CD14-positive monocyte (primary cell): Measurements from ENCODE around the gene MFNG. TPM values are rescaled to one million over a fixed set of nuclear protein-coding genes. Genes with fewer than 3 reads are reported as not detected.

Experiments used
- DNase-seq, 3 donors: peaks; one replicate each; pipeline ENCODE4 v3.0.0-alpha.2; 2011 to 2022
- H2AFZ ChIP-seq: 2 replicates; pipeline ENCODE4 v1.6.0; 2012; ENCODE audit warnings: mild to moderate bottlenecking, low read depth, low read length, inconsistent platforms; ENCODE audit not compliant: insufficient read depth, poor library complexity, severe bottlenecking
- H3K27ac ChIP-seq, 2 donors: 1 replicate in 1 of 2; 2 replicates in 1 of 2; pipeline ENCODE4 v1.5.1; 2012 to 2013; ENCODE audit warnings: low read length in 2 of 2, control low read depth in 1 of 2, inconsistent platforms in 1 of 2, low read depth in 1 of 2, mild to moderate bottlenecking in 1 of 2
- H3K27me3 ChIP-seq, 2 donors: one replicate each; pipeline versions ENCODE4 v1.6.0 to v1.6.1; 2011 to 2013; ENCODE audit warnings: low read length in 2 of 2; ENCODE audit not compliant: control insufficient read depth in 2 of 2, insufficient read depth in 2 of 2
- H3K36me3 ChIP-seq, 2 donors: replicated peaks in 1 of 2; 1 replicate in 1 of 2; 2 replicates in 1 of 2; pipeline versions ENCODE4 v1.5.1 to v1.6.1; 2012 to 2013; ENCODE audit warnings: low read length in 2 of 2, control low read depth in 1 of 2, inconsistent platforms in 1 of 2, mild to moderate bottlenecking in 1 of 2; ENCODE audit not compliant: insufficient read depth in 2 of 2, control insufficient read depth in 1 of 2
- H3K4me1 ChIP-seq, 2 donors: 1 replicate in 1 of 2; 2 replicates in 1 of 2; pipeline versions ENCODE4 v1.5.1 to v1.6.1; 2012 to 2013; ENCODE audit warnings: low read length in 2 of 2, control low read depth in 1 of 2, inconsistent platforms in 1 of 2, mild to moderate bottlenecking in 1 of 2, moderate library complexity in 1 of 2; ENCODE audit not compliant: insufficient read depth in 2 of 2, control insufficient read depth in 1 of 2
- H3K4me2 ChIP-seq: replicated peaks from 2 replicates; pipeline ENCODE3; 2012; ENCODE audit warnings: low read length, moderate library complexity, mild to moderate bottlenecking; ENCODE audit not compliant: poor library complexity, severe bottlenecking; ENCODE audit errors: extremely low read depth
- H3K4me3 ChIP-seq, 3 experiments: fragments of 200-600 bp in 1 of 3; sonication (generic) in 1 of 3; replicated peaks in 1 of 3; 1 replicate in 2 of 3; 2 replicates in 1 of 3; pipeline ENCODE4 v1.5.1; 2011 to 2013; ENCODE audit warnings: low read length in 3 of 3, mild to moderate bottlenecking in 3 of 3, control low read depth in 2 of 3, low read depth in 2 of 3, inconsistent platforms in 1 of 3, moderate library complexity in 1 of 3
- H3K79me2 ChIP-seq: 2 replicates; pipeline ENCODE4 v1.6.0; 2012; ENCODE audit warnings: mild to moderate bottlenecking, control low read depth, inconsistent platforms, low read length, moderate library complexity; ENCODE audit not compliant: insufficient read depth
- H3K9ac ChIP-seq: 2 replicates; pipeline ENCODE4 v1.6.0; 2017; ENCODE audit warnings: low read length, mild to moderate bottlenecking; ENCODE audit not compliant: insufficient read depth, poor library complexity, severe bottlenecking
- H3K9me3 ChIP-seq, 2 donors: replicated peaks in 1 of 2; 1 replicate in 1 of 2; 2 replicates in 1 of 2; pipeline versions ENCODE4 v1.5.1 to v1.6.1; 2012 to 2013; ENCODE audit warnings: low read length in 2 of 2, control low read depth in 1 of 2; ENCODE audit not compliant: control insufficient read depth in 1 of 2, insufficient read depth in 1 of 2
- H4K20me1 ChIP-seq: 2 replicates; pipeline ENCODE4 v1.6.0; 2012; ENCODE audit warnings: mild to moderate bottlenecking, low read length, control low read depth, moderate library complexity; ENCODE audit not compliant: insufficient read depth
- H3K27ac Mint-ChIP-seq, 7 donors: one replicate each; pipeline ENCODE4 v1.8.0; 2020; ENCODE audit warnings: mild to moderate bottlenecking in 7 of 7, mixed read lengths in 7 of 7, moderate library complexity in 6 of 7, inconsistent platforms in 2 of 7
- H3K27me3 Mint-ChIP-seq, 3 donors: one replicate each; pipeline ENCODE4 v1.8.0; 2021 to 2022; ENCODE audit warnings: low read depth in 3 of 3, mild to moderate bottlenecking in 3 of 3, mixed read lengths in 3 of 3, moderate library complexity in 3 of 3, inconsistent platforms in 1 of 3
- H3K36me3 Mint-ChIP-seq, 2 donors: one replicate each; pipeline ENCODE4 v1.8.0; 2020; ENCODE audit warnings: mixed read lengths in 2 of 2, inconsistent platforms in 1 of 2, mild to moderate bottlenecking in 1 of 2
- H3K4me1 Mint-ChIP-seq: one replicate; pipeline ENCODE4 v1.8.0; 2020; ENCODE audit warnings: mild to moderate bottlenecking, mixed read lengths
- H3K4me3 Mint-ChIP-seq, 2 donors: one replicate each; pipeline ENCODE4 v1.8.0; 2020; ENCODE audit warnings: mild to moderate bottlenecking in 2 of 2, mixed read lengths in 2 of 2, moderate library complexity in 1 of 2
- H3K9me3 Mint-ChIP-seq, 7 donors: one replicate each; pipeline ENCODE4 v1.8.0; 2020 to 2022; ENCODE audit warnings: mixed read lengths in 7 of 7, mild to moderate bottlenecking in 6 of 7, moderate library complexity in 6 of 7, inconsistent platforms in 2 of 7
- WGBS: methylation state at CpG from one replicate; pipeline ENCODE4 v1.1.5; 2013; ENCODE audit warnings: missing lambda C conversion rate; ENCODE audit not compliant: insufficient coverage; 5-methylcytosine and 5-hydroxymethylcytosine counted together
- intact Hi-C, 2 donors: fragments of 100-400 bp; cut with micrococcal nuclease; formaldehyde crosslinking; loops; one replicate each; pipeline versions ENCODE4 v1.15.0 to v1.15.1; 2023
- polyA plus RNA-seq, 3 donors: library from polyadenylated mRNA; depleted of rRNA in 1 of 3; unstranded in 2 of 3; stranded (reverse) in 1 of 3; fragments of 300-500 nt in 2 of 3; fragments of >200 nt in 1 of 3; fragmentation: Illumina TruSeq in 2 of 3; gene quantifications; 1 replicate in 2 of 3; 2 replicates in 1 of 3; pipeline ENCODE4 v1.2.3, GENCODE V29; 2012 to 2021
- TF ChIP-seq, protein P1 (sequence below): fragments of 200-600 bp; IDR thresholded peaks from one replicate; pipeline ENCODE4 v1.8.0; 2022; ENCODE audit warnings: antibody characterized with exemption, mild to moderate bottlenecking

The MFNG gene
- polyA plus RNA-seq, 3 donors, result 84.1 to 196 (median 181) TPM

DNA sequence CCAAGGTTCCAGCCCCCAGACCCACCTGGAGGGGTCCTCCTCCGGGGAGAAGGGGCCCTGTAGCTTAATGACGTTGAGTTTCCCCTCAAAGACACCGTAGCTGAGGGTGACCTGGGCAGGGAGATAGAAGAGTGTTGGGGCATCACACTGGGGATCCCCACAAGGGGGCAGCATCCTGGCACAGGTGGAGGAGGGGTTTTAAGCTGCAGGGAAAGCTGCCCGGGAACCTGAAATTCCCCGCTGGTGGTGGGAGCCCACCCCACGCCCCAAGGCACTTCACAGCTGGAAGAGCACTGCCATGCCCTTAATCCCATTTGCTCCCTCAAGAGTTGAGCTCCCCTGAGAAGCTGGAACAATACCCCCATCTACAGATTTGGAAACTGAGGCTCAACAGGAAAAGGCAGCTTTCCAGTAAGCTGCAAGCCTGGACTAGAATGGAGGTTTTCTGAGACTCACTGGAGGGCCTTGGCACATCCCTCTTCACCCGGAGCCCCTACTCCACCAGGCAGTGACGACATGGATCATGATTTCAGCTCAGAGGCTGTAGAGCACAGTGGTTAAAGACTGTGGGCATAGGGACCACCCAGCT is 13.7 kb downstream of the MFNG start:
- intact Hi-C loops, result no loop called here
- Histone ChIP-seq H3K9ac (no peak overlapping the region), H4K20me1 (peaks cover 96% of the 10 kb centered on the region)

DNA sequence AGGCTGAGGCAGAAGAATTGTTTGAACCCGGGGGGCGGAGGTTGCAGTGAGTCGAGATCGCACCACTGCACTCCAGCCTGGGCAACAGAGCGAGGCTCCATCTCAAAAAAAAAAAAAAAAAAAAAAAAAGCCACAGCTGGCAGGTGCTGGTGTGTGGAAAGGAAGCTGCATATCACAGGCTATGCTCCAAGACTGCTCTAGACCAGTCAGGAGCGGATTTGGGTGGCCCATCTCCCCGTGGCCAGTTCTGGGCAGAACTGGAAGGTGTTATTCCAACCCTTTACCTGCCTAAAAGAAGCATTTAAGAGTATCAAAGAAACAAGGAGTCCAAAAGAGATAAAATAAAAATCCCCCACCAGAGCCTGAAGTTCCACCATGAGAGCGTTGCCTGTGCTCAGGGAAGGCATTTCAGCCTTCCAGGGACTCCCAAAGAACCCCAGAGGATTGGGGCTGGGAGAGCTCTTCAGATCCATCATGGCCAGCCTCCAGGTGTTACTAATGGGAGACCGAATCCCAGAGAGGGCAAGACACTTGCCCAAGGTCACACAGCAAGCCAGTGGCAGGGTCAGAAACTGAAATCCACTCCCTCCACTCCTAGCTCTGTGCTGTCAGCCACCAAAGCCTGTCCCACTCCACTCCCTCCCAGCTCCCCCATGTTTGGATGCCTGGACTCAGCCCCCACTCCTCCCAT is 14.3 kb downstream of the MFNG start:
- peak overlapping the region in 1 of 7 donors; percentile 20 for H3K27ac Mint-ChIP-seq
- no peak overlapping the region for H3K4me3 Mint-ChIP-seq
- Histone ChIP-seq H3K36me3 (peaks cover 71 to 97% of the 10 kb centered on the region in 2 donors), H3K4me3 (no peak overlapping the region), H2AFZ (no peak overlapping the region), H3K4me2 (no peak overlapping the region), H3K4me1 (no peaks in the 10 kb centered on the region), H3K79me2 (no peaks in the 10 kb centered on the region), H4K20me1 (peaks cover 96% of the 10 kb centered on the region), H3K9me3 (no peaks in the 10 kb centered on the region), H3K9ac (no peak overlapping the region), H3K27me3 (no peaks in the 10 kb centered on the region), H3K27ac (no peak overlapping the region)
- intact Hi-C loops, result no loop called here
- TF ChIP-seq, protein P1, sequence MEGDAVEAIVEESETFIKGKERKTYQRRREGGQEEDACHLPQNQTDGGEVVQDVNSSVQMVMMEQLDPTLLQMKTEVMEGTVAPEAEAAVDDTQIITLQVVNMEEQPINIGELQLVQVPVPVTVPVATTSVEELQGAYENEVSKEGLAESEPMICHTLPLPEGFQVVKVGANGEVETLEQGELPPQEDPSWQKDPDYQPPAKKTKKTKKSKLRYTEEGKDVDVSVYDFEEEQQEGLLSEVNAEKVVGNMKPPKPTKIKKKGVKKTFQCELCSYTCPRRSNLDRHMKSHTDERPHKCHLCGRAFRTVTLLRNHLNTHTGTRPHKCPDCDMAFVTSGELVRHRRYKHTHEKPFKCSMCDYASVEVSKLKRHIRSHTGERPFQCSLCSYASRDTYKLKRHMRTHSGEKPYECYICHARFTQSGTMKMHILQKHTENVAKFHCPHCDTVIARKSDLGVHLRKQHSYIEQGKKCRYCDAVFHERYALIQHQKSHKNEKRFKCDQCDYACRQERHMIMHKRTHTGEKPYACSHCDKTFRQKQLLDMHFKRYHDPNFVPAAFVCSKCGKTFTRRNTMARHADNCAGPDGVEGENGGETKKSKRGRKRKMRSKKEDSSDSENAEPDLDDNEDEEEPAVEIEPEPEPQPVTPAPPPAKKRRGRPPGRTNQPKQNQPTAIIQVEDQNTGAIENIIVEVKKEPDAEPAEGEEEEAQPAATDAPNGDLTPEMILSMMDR, result no peak
- H3K9me3 Mint-ChIP-seq, result no peaks in the 10 kb centered on the region
- peaks cover 73 to 99% of the 10 kb centered on the region in 2 donors for H3K36me3 Mint-ChIP-seq
- no peak for DNase-seq
- WGBS, result 96% methylated on average over 4 of the region's 9 CpGs
- no peaks in the 10 kb centered on the region for H3K4me1 Mint-ChIP-seq
- peaks cover 0 to 2% (median 0%) of the 10 kb centered on the region in 3 donors for H3K27me3 Mint-ChIP-seq

More for the DNA sequence above, 13.7 kb downstream of the MFNG start:
- H3K79me2 ChIP-seq, result no peaks in the 10 kb centered on the region
- H3K27ac Mint-ChIP-seq, result peak overlapping the region in 1 of 7 donors; percentile 20
- no peaks in the 10 kb centered on the region for H3K4me1 Mint-ChIP-seq
- H3K9me3 Mint-ChIP-seq, result no peaks in the 10 kb centered on the region
- peaks cover 75 to 99% of the 10 kb centered on the region in 2 donors for H3K36me3 Mint-ChIP-seq
- no peak overlapping the region for H3K27ac ChIP-seq
- no peaks in the 10 kb centered on the region for H3K27me3 ChIP-seq
- H2AFZ ChIP-seq, result no peak overlapping the region
- no peak overlapping the region for H3K4me2 ChIP-seq
- H3K27me3 Mint-ChIP-seq, result peaks cover 0 to 2% (median 0%) of the 10 kb centered on the region in 3 donors
- TF ChIP-seq, protein P1, result peak; percentile 64
- H3K36me3 ChIP-seq, result peaks cover 75 to 97% of the 10 kb centered on the region in 2 donors
- H3K9me3 ChIP-seq, result no peaks in the 10 kb centered on the region
- H3K4me1 ChIP-seq, result no peaks in the 10 kb centered on the region
- no peak overlapping the region for H3K4me3 ChIP-seq
- no peak overlapping the region for H3K4me3 Mint-ChIP-seq
- DNase-seq, result peak in 2 of 3 donors; percentile 14 to 34
- 60% methylated on average over 1 of the region's 8 CpGs for WGBS
